Measurements from ENCODE around the gene OR1A1. TPM values are rescaled to one million over a fixed set of nuclear protein-coding genes. Genes with fewer than 3 reads are reported as not detected.
"Not testable (repeated sequence)": the region's sequence is repeated elsewhere in the genome, so short reads cannot be mapped to it uniquely, and the experiment has no call there.

OR1A1 gene
- total and polyA plus RNA-seq, 2 of the 8 experiments (the other 6 are each of a cell fraction or from before 2014, with no cell fraction given), result not detected

GRCh38 chr17:3219978-3220377 lies 12.5 kb downstream of the OR1A1 start:
- H3K56ac ChIP-seq (replicated peaks; ENCODE audit: insufficient read length, low read depth, low read length); H2BK120ac ChIP-seq (replicated peaks; ENCODE audit: low read depth, low read length); H3K14ac ChIP-seq (ENCODE audit: insufficient read length); H4K8ac ChIP-seq (ENCODE audit: extremely low read depth, insufficient read depth, low read length); H3K23ac ChIP-seq (ENCODE audit: insufficient read length); H4K20me1 ChIP-seq (replicated peaks in 1 of 2; ENCODE audit: control insufficient read depth in 1 of 2, insufficient read depth in 2 of 2, low read length in 2 of 2); H3K4me1 ChIP-seq (replicated peaks in 1 of 4; ENCODE audit: control insufficient read depth in 3 of 4, insufficient read depth in 4 of 4, low read length in 3 of 4); H2AFZ ChIP-seq (ENCODE audit: low read length); DNase-seq (ENCODE audit: low read depth in 1 of 2, low spot score in 2 of 2); H3K79me1 ChIP-seq (ENCODE audit: low read depth, low read length); H3K27me3 ChIP-seq (replicated peaks in 1 of 4; ENCODE audit: control insufficient read depth in 3 of 4, extremely low read depth in 1 of 4, insufficient read depth in 3 of 4, low read length in 3 of 4); H4K91ac ChIP-seq (replicated peaks; ENCODE audit: insufficient read length, low read length); H3K18ac ChIP-seq (ENCODE audit: extremely low read depth, low read length); H3K4me3 ChIP-seq (ENCODE audit: extremely low read depth in 1 of 4, insufficient read depth in 2 of 4, low read depth in 3 of 4, low read length in 4 of 4); H3K4me2 ChIP-seq (ENCODE audit: insufficient read depth in 1 of 2, low read depth in 2 of 2, low read length in 2 of 2); H4K5ac ChIP-seq (ENCODE audit: insufficient read length, low read depth, low read length); H2BK15ac ChIP-seq (ENCODE audit: low read length); H2AK5ac ChIP-seq (ENCODE audit: low read depth, low read length); H3K79me2 ChIP-seq (ENCODE audit: control insufficient read depth in 1 of 2, insufficient read depth in 2 of 2, low read length in 2 of 2); H2BK20ac ChIP-seq (ENCODE audit: low read length); H3K4ac ChIP-seq (replicated peaks; ENCODE audit: insufficient read length, low read depth, low read length); H2BK12ac ChIP-seq (ENCODE audit: low read depth, low read length); H3K36me3 ChIP-seq (ENCODE audit: control insufficient read depth in 2 of 4, insufficient read depth in 4 of 4, low read length in 3 of 4); H2BK5ac ChIP-seq (ENCODE audit: low read depth, low read length); POLR2A ChIA-PET (ENCODE audit: partially characterized antibody); H3K9ac ChIP-seq (replicated peaks in 1 of 4; ENCODE audit: extremely low read depth in 1 of 4, low read depth in 3 of 4, low read length in 3 of 4); H3K23me2 ChIP-seq (ENCODE audit: low read depth, low read length); FAIRE-seq; H3K27ac ChIP-seq (ENCODE audit: low read depth, low read length): not testable (repeated sequence)
- 67% methylated on average over 3 of the region's 3 CpGs; no CpG with 5 or more reads in 1 of the 2 experiments for WGBS, 2 experiments (ENCODE audit: extremely low coverage in 1 of 2, insufficient coverage in 1 of 2, insufficient read length in 1 of 2, insufficient replicate concordance in 2 of 2, low coverage in 1 of 2, low lambda C conversion rate in 2 of 2, missing lambda C conversion rate in 1 of 2)
- CTCF ChIA-PET (ENCODE audit: partially characterized antibody), result interaction anchor here (0.7 kb wide), 1 partner anchor 13 kb away, joined by 3 read pairs; no protein-coding TSS in a partner anchor
- H3K9me3 ChIP-seq (ENCODE audit: insufficient read depth in 2 of 2, low read depth in 1 of 2, low read length in 1 of 2), result peaks cover 9 to 26% of the 10 kb centered on the region in 2 experiments
